ENCODE data around the gene PIGA.
A peak's percentile ranks its signal among the peaks of the same experiment; 100 is the strongest.

PIGA gene, protein sequence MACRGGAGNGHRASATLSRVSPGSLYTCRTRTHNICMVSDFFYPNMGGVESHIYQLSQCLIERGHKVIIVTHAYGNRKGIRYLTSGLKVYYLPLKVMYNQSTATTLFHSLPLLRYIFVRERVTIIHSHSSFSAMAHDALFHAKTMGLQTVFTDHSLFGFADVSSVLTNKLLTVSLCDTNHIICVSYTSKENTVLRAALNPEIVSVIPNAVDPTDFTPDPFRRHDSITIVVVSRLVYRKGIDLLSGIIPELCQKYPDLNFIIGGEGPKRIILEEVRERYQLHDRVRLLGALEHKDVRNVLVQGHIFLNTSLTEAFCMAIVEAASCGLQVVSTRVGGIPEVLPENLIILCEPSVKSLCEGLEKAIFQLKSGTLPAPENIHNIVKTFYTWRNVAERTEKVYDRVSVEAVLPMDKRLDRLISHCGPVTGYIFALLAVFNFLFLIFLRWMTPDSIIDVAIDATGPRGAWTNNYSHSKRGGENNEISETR

GRCh38 chrX:15335135-15336022 is at the start of gene PIGA:
Gene PIGA, minus strand, starts transcription at chrX:15335523. Its CDS starts 3,593 bp downstream, at chrX:15331930.
- DNase-seq (ENCODE audit: low read depth): peak; percentile 88

GRCh38 chrX:15384304-15384703 is 49.0 kb upstream of the PIGA start, which contains the start of gene VEGFD:
Gene VEGFD, minus strand, starts transcription at chrX:15384413. Its CDS starts 467 bp downstream, at chrX:15383946.
- no peak for DNase-seq (ENCODE audit: low read depth)

DNA sequence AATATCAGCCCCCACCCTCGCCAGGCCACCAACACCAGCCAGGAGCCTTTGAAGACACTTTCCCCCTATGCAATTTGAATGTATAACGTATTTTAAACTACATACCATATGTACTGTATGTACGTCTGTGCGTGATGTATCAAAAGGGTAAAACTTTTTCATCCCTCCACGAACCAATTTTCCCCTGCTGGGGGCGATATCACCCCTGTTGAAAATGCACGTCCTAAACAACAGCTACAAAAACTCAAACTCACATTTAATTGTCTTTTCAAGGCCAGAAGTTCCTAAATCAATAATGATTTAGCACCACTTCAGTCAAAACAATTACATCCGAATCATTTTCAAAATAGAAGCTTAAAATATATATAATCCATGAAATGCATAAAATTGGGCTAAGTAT is 47.5 kb upstream of the PIGA start:
- DNase-seq (ENCODE audit: low read depth): no peak

DNA sequence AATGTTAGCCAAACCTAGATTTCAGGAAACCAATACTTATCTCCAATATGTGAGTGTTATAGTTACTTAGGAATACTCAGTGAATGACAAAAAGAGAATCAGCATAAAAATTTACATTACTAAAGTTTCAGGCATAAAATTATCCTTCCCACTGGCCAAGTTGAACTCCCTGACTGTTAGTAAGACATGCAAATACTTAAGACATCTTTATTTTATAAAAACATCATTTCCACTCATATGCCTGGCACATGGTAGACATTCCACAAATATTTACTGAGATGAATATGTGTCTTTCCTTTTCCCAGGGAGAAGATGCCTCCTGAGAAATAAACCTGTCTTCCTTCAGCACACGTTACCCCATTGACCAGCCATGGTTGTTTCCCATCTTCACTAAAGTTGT is 41.6 kb upstream of the PIGA start:
- DNase-seq (ENCODE audit: low read depth): no peak

DNA sequence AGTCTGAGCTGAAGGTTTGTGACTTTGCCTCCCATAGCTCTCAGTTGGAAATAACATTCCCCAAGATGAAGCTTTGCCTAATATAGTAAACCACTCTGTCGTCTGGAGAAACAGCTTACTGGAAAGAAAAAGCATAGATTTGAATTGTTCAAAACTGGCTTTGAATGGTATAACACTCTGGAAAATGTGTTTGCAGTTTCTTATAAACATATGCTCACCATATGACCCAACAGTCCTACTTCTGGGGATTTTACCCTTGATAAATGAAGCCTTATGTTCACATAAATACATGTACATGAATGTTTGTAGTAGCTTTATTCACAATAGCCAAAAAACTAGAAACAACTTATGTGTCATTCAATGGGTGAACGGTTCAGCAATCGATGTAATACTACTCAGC is 38.7 kb upstream of the PIGA start:
- no peak for DNase-seq (ENCODE audit: low read depth)

DNA sequence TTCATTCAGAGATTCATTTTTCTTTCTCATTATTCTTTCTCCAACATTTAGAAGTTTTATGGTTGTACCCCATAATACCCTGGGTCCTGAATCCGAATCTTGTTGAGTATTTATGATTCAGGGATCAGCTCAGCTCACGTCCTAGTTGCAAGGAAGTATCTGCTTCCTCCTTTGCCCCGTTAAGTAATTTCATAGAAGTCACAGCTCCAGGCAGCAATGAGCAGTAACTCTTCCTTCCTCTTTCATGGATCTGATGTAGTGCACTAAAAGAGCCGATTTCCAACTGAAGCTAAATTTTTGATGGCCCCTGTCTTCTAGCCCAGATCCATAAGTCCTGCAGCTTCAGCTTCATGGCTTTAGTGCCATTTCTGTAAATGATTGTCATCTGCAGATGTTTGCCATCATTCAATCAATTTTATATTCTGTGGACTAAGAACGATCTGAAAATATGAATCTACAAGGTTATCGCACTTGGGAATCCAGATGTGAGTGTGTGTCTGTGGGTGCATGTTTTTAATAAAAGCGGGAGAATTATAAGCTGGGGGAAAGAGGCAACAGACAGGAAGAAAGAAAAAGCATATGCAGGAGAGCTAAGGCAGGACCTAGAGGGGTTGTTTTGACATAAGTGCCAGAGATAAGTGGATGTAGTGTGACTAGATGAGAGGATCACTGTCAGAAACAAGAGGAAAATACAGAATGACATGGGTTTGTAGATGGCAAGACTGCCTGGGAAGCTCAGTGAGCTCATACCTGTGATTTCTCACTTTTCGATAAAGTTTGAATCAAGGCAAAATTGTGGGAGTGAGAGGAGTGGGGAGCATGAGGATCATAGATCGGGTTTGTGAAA is 31.4 kb upstream of the PIGA start:
- DNase-seq (ENCODE audit: low read depth): no peak

DNA sequence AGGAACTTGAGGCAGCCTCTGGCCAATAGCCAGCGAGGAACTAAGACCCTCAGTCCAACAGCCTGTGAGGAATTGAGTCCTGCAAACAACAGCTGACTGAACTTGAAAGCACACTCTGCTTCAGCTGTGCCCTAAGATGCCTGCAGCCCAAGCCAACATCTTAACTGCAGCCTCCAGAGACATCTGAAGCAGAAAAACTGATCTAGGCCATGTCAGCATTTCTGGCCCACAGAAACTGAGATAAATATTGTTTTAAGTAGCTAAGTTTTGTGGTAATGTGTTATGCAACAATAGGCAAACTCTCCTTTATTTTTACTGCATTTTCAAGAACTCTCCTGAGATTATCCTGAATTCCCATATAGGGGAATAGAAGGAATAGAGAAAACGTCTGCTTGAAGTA is 24.4 kb upstream of the PIGA start:
- no peak for DNase-seq (ENCODE audit: low read depth)

DNA sequence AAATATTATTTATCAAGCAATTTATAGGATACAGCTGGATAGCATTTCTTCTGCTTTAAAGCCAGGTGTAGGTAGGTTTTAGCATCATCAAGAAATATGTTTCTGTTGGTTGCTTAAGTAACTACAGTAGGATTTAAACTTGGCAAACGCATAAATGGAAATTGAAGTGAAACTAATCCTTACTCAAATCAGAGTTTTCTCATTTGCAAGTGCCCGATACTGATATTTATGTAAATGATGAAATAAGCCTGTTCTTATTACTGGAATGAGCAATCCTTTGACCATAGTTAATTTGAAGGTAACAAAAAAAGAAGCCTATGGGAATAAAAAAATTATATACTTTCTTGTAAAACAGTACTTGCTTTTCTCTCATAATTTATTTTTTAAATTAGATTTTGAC is 23.2 kb upstream of the PIGA start:
- DNase-seq (ENCODE audit: low read depth): no peak

DNA sequence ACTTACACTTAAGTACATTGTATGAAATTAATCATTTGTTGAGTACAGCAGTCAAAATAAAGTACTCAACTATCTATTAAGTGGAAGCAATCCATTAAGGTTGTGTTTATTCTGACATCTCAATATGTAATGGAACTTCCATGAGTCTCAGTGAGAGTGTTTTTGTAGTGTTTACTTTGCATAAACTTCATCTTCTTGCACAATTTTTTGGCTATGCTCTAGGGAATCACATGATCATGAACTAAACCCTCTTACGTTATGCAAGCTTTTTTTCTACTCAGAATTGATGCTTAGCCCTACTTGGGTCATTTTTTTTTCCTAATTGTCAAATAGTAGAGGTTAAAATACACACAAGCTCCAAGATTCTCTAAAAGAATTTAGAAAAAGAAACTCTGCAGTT is 21.1 kb upstream of the PIGA start:
- no peak for DNase-seq (ENCODE audit: low read depth)

DNA sequence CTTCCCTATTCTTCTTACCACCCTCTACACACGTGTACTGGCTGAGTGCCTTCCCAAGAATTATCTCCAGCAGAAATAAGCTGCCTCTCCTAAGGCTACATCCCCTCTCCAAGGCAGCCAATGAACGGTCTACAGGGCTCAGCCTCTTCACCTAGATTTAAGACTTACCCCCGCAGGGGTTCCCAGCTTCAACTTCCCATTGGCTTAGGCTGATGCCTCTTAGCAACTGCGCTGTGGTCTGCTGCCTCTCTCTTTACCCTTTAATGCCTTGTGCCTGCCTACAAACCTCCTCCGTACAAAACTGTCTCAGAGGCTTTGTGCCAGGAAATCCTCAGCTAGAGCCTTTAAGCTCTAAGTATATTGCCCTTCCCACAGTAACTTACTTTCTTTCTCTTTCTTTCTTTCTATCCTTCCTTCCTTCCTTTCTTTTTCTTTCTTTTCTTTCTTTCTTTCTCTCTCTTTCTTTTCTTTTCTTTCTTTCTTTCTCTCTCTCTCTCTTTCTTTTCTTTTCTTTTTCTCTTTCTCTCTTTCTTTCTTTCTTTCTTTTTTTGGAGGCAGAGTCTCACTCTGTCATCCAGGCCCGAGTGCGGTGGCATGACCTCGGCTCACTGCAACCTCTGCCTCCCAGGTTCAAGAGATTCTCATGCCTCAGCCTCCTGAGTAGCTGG is 15.1 kb upstream of the PIGA start:
- no peak for DNase-seq (ENCODE audit: low read depth)

GRCh38 chrX:15349046-15349445 is 13.7 kb upstream of the PIGA start:
- no peak for DNase-seq (ENCODE audit: low read depth)

DNA sequence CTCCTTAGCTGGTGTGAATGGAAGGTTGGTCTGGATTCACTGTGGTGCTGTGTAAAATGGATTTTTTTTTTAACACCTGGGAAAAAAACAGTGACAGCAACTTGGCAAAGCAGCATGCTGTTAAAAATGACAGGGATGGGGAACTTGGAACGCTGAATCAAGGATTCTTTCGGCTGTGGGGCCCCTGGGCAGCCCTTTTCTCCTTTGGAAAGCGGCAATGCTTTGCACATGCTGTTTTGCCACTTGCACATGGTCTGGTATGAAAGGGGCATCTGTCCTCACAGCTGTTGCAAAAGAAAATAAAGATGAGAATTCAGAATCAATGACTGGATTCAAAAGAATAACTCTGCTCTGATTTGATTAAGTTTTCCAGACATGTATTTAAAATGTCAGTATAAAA is 10.7 kb upstream of the PIGA start:
- no peak for DNase-seq (ENCODE audit: low read depth)

- DNase-seq (ENCODE audit: low read depth): no peak
These were observed 8.8 kb upstream of the PIGA start for GRCh38 chrX:15344106-15344505.

DNA sequence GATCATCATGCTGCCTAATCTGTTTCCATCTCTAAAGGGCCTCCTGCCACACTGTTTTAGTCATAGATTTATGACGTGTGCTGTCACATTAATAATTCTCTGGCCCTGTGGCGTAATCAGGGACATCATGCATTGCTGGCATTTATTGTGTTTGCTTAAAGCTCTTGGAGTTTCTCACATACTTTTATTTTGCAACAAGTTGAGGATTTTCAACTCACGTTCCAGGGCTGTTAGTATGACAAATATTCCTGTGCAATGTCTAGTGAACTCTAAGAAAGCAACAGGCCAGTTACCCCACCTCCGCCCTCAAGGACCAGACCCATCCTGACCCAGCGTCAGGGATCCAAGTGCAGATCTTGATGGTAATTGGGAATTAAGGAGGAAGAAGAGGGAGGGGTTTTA is 7.8 kb upstream of the PIGA start:
- no peak for DNase-seq (ENCODE audit: low read depth)

DNA sequence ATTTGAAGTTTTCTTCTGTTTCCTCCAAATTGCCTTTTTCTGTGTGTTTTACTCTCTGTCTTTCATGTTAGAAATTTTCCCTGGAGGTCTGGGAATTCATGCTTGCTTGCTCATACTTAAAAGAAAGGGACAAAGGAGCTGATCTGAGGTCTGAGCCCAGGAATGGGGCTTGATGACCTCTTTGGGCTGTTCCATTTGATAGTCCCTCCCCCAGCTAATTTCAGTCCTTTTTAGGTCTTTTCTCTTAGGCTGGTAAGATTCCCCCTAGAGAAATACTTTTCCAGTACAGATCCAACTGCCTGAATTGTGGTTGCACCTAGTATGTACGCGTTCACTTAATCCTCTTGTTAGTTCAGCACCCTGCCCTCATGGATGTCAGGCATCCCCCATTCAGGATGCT is 5.5 kb upstream of the PIGA start:
- DNase-seq (ENCODE audit: low read depth): no peak

DNA sequence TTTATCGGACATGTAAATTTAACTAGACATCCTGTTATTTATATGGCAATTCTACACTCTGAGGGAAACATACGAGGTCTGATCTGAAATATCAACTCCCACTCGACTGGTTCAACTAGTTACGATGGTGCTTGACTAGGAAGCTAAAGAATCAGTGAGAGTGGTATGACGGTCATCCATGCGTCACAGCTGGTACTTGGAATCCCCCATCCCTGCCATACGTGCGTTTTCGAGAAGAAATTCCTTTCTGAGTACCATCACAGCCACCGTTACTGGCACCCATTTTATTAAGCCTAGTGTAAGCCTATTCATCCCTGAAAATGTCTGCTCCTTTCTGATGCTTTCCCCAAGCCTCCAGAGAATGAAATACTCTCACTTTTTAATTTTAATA is 695 bp upstream of the PIGA start:
- peak; percentile 49 for DNase-seq (ENCODE audit: low read depth)

- peak; percentile 12 for DNase-seq (ENCODE audit: low read depth)
These were observed 762 bp downstream of the PIGA start for GRCh38 chrX:15334561-15334960.

GRCh38 chrX:15328821-15329220 is 6.5 kb downstream of the PIGA start:
- DNase-seq (ENCODE audit: low read depth): no peak

- no peak for DNase-seq (ENCODE audit: low read depth)
These were observed 7.2 kb downstream of the PIGA start for GRCh38 chrX:15328131-15328530.

DNA sequence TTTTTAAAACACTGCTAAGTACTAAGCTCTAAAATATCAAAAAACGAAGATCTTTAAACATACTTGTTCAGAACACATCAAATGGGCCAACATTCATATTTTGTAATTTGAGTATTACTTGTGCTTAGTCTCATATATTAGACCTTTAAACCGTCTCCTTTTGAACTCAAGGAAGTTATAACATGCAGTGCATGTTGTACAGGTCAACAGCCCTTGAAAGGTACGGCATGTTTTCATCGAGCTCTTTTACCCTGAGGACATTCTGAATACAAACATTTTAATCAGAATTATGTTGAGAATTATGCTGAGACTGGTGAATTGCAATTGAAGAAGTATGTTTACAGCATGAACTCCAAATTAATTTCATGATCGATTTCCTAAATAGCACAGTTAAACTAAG is 12.9 kb downstream of the PIGA start:
- DNase-seq (ENCODE audit: low read depth): no peak

DNA sequence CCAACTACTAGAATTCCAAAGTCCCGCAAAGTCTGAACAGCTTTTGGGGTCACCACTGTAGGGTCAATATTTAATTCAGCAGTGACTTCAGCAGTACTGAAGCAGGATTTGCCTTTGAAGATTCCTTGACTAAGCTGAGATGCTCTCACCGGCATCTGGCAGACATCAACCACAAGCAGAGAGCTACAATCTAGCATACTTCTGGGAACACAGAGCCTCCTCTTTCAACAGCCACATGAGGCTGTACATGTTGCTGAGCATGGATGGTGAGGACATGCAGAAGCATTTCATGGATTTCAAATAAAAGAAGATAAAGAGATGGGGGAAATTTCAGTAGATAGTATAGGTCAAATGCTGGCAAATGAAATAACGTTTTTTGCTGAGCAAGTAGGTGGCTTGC is 13.3 kb downstream of the PIGA start:
- DNase-seq (ENCODE audit: low read depth): no peak

DNA sequence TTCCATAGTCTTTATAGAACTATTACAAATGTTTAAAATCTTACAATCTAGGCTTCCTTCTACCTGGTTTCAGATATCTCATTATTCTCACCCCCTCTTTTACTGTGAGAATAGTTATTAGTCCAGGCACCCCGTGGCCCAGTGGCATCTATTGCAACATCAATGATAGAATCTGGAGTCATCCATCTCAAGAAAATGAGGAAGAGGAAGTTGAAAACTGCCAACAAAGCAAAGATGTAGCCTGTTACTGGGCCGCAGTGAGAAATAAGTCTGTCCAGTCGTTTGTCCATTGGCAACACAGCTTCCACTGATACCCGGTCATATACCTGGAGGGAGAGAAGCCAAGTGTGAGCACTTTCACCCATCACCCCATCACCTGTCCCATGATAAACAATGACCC is 13.9 kb downstream of the PIGA start:
- no peak for DNase-seq (ENCODE audit: low read depth)

Measured in T-helper 22 cell (primary cell).